SK-N-SH (cell line): Measurements from ENCODE around the gene MTF2. TPM values are rescaled to one million over a fixed set of nuclear protein-coding genes. Genes with fewer than 3 reads are reported as not detected.

Experiments
- CTCF ChIA-PET: fragments of 300-600, 350-600 bp; formaldehyde crosslinking; extraction: SDS; loops from one replicate; lab custom pipeline; 2021; lab: Yijun Ruan, JAX
- POLR2A ChIA-PET: fragments of 350-600 bp; sonication (Branson Sonifier 250); formaldehyde crosslinking; extraction: SDS; loops from one replicate; lab custom pipeline; 2020; ENCODE audit warnings: antibody characterized with exemption, inconsistent platforms; lab: Yijun Ruan, JAX
- DNase-seq: peaks from one replicate; pipeline ENCODE4 v3.0.0; 2012
- H2AFZ ChIP-seq: fragments of 200-600 bp; sonication (generic); 2 replicates; pipeline ENCODE4 v1.8.1; 2016; ENCODE audit warnings: antibody characterized with exemption, mild to moderate bottlenecking, low read depth
- H3F3A ChIP-seq: fragments of 200-600 bp; sonication (generic); replicated peaks from 2 replicates; pipeline ENCODE3; 2016; ENCODE audit warnings: antibody characterized with exemption, mild to moderate bottlenecking; ENCODE audit not compliant: insufficient read depth
- H3K27ac ChIP-seq, 2 experiments: fragments of 200-500 bp in 1 of 2; fragments of 200-600 bp in 1 of 2; sonication (Bioruptor generic) in 1 of 2; sonication (generic), shearing (Covaris generic) in 1 of 2; 2 replicates each; pipeline versions ENCODE4 v1.5.1 to v1.6.1; 2014 to 2016; ENCODE audit warnings: low read depth in 2 of 2, inconsistent platforms in 1 of 2, low read length in 1 of 2, mild to moderate bottlenecking in 1 of 2, mixed read lengths in 1 of 2
- H3K27me3 ChIP-seq: fragments of 200-600 bp; sonication (generic), shearing (Covaris generic); 2 replicates; pipeline ENCODE4 v1.6.1; 2016; ENCODE audit warnings: mixed run types; ENCODE audit not compliant: insufficient read depth
- H3K36me3 ChIP-seq, 2 experiments: fragments of 200-500 bp in 1 of 2; fragments of 200-600 bp in 1 of 2; sonication (Bioruptor generic) in 1 of 2; sonication (generic) in 1 of 2; replicated peaks in 1 of 2; 2 replicates each; pipeline versions ENCODE3 to v1.5.1; 2014 to 2016; ENCODE audit warnings: low read length in 1 of 2, mild to moderate bottlenecking in 1 of 2; ENCODE audit not compliant: insufficient read depth in 2 of 2, control insufficient read depth in 1 of 2
- H3K4me1 ChIP-seq, 2 experiments: fragments of 200-500 bp in 1 of 2; fragments of 200-600 bp in 1 of 2; sonication (Bioruptor generic) in 1 of 2; sonication (generic), shearing (Covaris generic) in 1 of 2; 2 replicates each; pipeline versions ENCODE4 v1.5.1 to v1.6.1; 2014 to 2016; ENCODE audit warnings: low read depth in 1 of 2, low read length in 1 of 2, mixed run types in 1 of 2; ENCODE audit not compliant: insufficient read depth in 2 of 2, control insufficient read depth in 1 of 2
- H3K4me2 ChIP-seq: fragments of 200-600 bp; sonication (generic), shearing (Covaris generic); 2 replicates; pipeline ENCODE4 v1.6.1; 2017; ENCODE audit warnings: mixed run types
- H3K4me3 ChIP-seq, 2 experiments: fragments of 200-500 bp in 1 of 2; fragments of 200-600 bp in 1 of 2; sonication (Bioruptor generic) in 1 of 2; sonication (generic), shearing (Covaris generic) in 1 of 2; 2 replicates each; pipeline versions ENCODE4 v1.5.1 to v1.8.1; 2014 to 2016; ENCODE audit warnings: low read depth in 2 of 2, inconsistent platforms in 1 of 2, low read length in 1 of 2, mild to moderate bottlenecking in 1 of 2, mixed read lengths in 1 of 2, moderate library complexity in 1 of 2
- H3K79me2 ChIP-seq: fragments of 200-600 bp; sonication (generic); 2 replicates; pipeline ENCODE4 v1.8.1; 2017; ENCODE audit warnings: mild to moderate bottlenecking; ENCODE audit not compliant: insufficient read depth
- H3K9ac ChIP-seq: fragments of 200-600 bp; sonication (generic); 2 replicates; pipeline ENCODE4 v1.6.1; 2017; ENCODE audit warnings: mixed run types
- H3K9me2 ChIP-seq: fragments of 200-600 bp; sonication (generic); 2 replicates; pipeline ENCODE4 v1.6.1; 2017; ENCODE audit warnings: mixed run types
- H3K9me3 ChIP-seq: fragments of 200-600 bp; sonication (generic); 2 replicates; pipeline ENCODE4 v1.6.1; 2017; ENCODE audit warnings: mixed run types, mild to moderate bottlenecking, moderate library complexity
- H4K20me1 ChIP-seq: fragments of 200-600 bp; sonication (generic); 2 replicates; pipeline ENCODE4 v1.6.1; 2017; ENCODE audit warnings: mild to moderate bottlenecking, mixed run types; ENCODE audit not compliant: insufficient read depth
- CTCF ChIP-seq: fragments of 200-600 bp; sonication (generic); IDR thresholded peaks from 2 replicates; pipeline ENCODE4 v1.6.1; 2017; ENCODE audit warnings: antibody characterized with exemption, mild to moderate bottlenecking, moderate library complexity
- ELF1 ChIP-seq: IDR thresholded peaks from 2 replicates; pipeline ENCODE4 v1.4.0; 2012
- EP300 ChIP-seq, 2 experiments: IDR thresholded peaks; 2 replicates each; pipeline versions ENCODE4 v1.4.0 to v1.6.1; 2012; ENCODE audit warnings: borderline replicate concordance in 1 of 2, low read depth in 1 of 2, low read length in 1 of 2
- EZH2phosphoT487 ChIP-seq: fragments of 200-600 bp; sonication (generic); IDR thresholded peaks from 2 replicates; pipeline ENCODE4 v1.6.1; 2017; ENCODE audit warnings: low read depth, mixed run types, mild to moderate bottlenecking, antibody characterized with exemption, moderate library complexity, borderline replicate concordance
- FOXJ3 ChIP-seq: sonication (generic); formaldehyde crosslinking; IDR thresholded peaks from 2 replicates; pipeline ENCODE4 v1.5.1; 2020; ENCODE audit warnings: mild to moderate bottlenecking, missing genetic modification reagents
- FOXM1 ChIP-seq: IDR thresholded peaks from 2 replicates; pipeline ENCODE4 v1.4.0; 2012; ENCODE audit warnings: low read depth, mild to moderate bottlenecking
- MXI1 ChIP-seq: IDR thresholded peaks from 2 replicates; pipeline ENCODE4 v1.6.1; 2012; ENCODE audit warnings: mild to moderate bottlenecking, low read depth, low read length, improper control_type of control experiment
- RAD21 ChIP-seq: IDR thresholded peaks from 2 replicates; pipeline ENCODE4 v1.6.1; 2012; ENCODE audit warnings: mild to moderate bottlenecking, low read length
- SMC3 ChIP-seq: IDR thresholded peaks from 2 replicates; pipeline ENCODE4 v1.6.1; 2012; ENCODE audit warnings: low read depth, low read length, improper control_type of control experiment
- WGBS: methylation state at CpG from one replicate; pipeline ENCODE4 v1.1.6; 2017; ENCODE audit warnings: low lambda C conversion rate; 5-methylcytosine and 5-hydroxymethylcytosine counted together
- polyA plus RNA-seq, 3 experiments: library from polyadenylated mRNA; depleted of rRNA; stranded (reverse); fragments of >200 nt; gene quantifications; 2 replicates each; pipeline ENCODE4 v1.2.3, GENCODE V29; 2012
- TF ChIP-seq, protein P1 (sequence below): fragments of 150-350 bp; IDR thresholded peaks from 2 replicates; pipeline ENCODE4 v1.6.1; 2016; ENCODE audit warnings: mild to moderate bottlenecking, low read depth, low read length
- TF ChIP-seq, protein P2 (sequence below): IDR thresholded peaks from 2 replicates; pipeline ENCODE4; 2012

Gene MTF2
- polyA plus RNA-seq, 1 of the 3 experiments (the other 2 are of a cell fraction) = 11.9 TPM

DNA sequence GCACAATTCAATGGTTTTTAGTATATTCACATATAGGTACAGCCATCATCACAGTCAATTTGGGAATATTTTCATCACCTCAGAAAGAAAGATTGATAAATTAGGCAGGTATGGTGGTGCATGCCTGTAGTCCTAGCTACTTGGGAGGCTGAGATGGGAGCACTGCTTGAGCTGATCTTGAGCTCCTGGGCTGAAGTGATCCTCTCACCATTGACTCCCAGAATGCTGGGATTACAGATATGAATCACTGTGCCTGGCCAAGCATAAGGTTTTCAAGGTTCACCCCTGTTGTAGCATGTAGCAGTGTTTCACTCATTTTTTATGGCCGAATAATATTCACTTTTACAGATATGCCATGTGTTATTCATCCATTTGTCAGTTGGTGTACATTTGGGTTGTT lies 44.7 kb upstream of the MTF2 start (continued):
- TF ChIP-seq, protein P1, sequence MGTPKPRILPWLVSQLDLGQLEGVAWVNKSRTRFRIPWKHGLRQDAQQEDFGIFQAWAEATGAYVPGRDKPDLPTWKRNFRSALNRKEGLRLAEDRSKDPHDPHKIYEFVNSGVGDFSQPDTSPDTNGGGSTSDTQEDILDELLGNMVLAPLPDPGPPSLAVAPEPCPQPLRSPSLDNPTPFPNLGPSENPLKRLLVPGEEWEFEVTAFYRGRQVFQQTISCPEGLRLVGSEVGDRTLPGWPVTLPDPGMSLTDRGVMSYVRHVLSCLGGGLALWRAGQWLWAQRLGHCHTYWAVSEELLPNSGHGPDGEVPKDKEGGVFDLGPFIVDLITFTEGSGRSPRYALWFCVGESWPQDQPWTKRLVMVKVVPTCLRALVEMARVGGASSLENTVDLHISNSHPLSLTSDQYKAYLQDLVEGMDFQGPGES = no peak
- TF ChIP-seq FOXJ3 (CRISPR knock-in tag) (no peak), EP300 (IDR thresholded peaks at IDR 0.05; ENCODE audit: borderline replicate concordance in 1 of 2, low read depth in 1 of 2, low read length in 1 of 2) (no peak), RAD21 (no peak), MXI1 (no peak), FOXM1 (no peak), EZH2phosphoT487 (no peak), SMC3 (no peak)
- TF ChIP-seq, protein P2, sequence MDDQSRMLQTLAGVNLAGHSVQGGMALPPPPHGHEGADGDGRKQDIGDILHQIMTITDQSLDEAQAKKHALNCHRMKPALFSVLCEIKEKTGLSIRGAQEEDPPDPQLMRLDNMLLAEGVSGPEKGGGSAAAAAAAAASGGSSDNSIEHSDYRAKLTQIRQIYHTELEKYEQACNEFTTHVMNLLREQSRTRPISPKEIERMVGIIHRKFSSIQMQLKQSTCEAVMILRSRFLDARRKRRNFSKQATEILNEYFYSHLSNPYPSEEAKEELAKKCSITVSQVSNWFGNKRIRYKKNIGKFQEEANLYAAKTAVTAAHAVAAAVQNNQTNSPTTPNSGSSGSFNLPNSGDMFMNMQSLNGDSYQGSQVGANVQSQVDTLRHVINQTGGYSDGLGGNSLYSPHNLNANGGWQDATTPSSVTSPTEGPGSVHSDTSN = no peak

GRCh38 chr1:93036672-93037071 lies 42.4 kb upstream of the MTF2 start:
- ChIA-PET CTCF (interaction anchor here (1.1 to 1.5 kb wide), 2 partner anchors 26 to 76 kb away, joined by 3 read pairs; no protein-coding TSS in a partner anchor), POLR2A (no interaction called here)
- no peak overlapping the region for H3K27ac ChIP-seq
- no peaks in the 10 kb centered on the region for H3K79me2 ChIP-seq
- no peak overlapping the region for H3K4me2 ChIP-seq
- no peaks in the 10 kb centered on the region for H4K20me1 ChIP-seq
- DNase-seq = no peak
- no peak overlapping the region for H3K4me3 ChIP-seq
- no peak overlapping the region for H3K9ac ChIP-seq
- H2AFZ ChIP-seq = no peak overlapping the region
- H3F3A ChIP-seq = no peaks in the 10 kb centered on the region
- no peaks in the 10 kb centered on the region for H3K4me1 ChIP-seq
- no peaks in the 10 kb centered on the region for H3K27me3 ChIP-seq
- no peaks in the 10 kb centered on the region for H3K9me3 ChIP-seq
- no peak for TF ChIP-seq ELF1
- no peaks in the 10 kb centered on the region for H3K36me3 ChIP-seq
- H3K9me2 ChIP-seq = no peaks in the 10 kb centered on the region
- 86% methylated on average over 4 of the region's 4 CpGs for WGBS

GRCh38 chr1:93042187-93043056 lies 36.7 kb upstream of the MTF2 start:
- H3K36me3 ChIP-seq = no peaks in the 10 kb centered on the region
- H3K9ac ChIP-seq = no peak overlapping the region
- ChIA-PET POLR2A (no interaction called here), CTCF (interaction anchor here (0.6 to 1.1 kb wide), 3 partner anchors 13 to 82 kb away, joined by 3 read pairs; no protein-coding TSS in a partner anchor)
- H3K4me1 ChIP-seq = no peaks in the 10 kb centered on the region
- no peak for DNase-seq
- H3K79me2 ChIP-seq = no peaks in the 10 kb centered on the region
- H3K9me3 ChIP-seq = no peaks in the 10 kb centered on the region
- no peaks in the 10 kb centered on the region for H3K9me2 ChIP-seq
- no peaks in the 10 kb centered on the region for H4K20me1 ChIP-seq
- H3F3A ChIP-seq = no peaks in the 10 kb centered on the region
- H2AFZ ChIP-seq = no peak overlapping the region
- H3K27ac ChIP-seq = no peak overlapping the region
- TF ChIP-seq CTCF (no peak), MXI1 (no peak)
- TF ChIP-seq, protein P2 = no peak
- no peak overlapping the region for H3K4me2 ChIP-seq
- H3K27me3 ChIP-seq = no peaks in the 10 kb centered on the region
- H3K4me3 ChIP-seq = no peak overlapping the region
- WGBS = 76% methylated on average over 10 of the region's 10 CpGs
